ENCODE measurements around the gene AK6.

GRCh38 chr5:69312459-69313160 lies 56.7 kb downstream of the AK6 start:
- TF ChIP-seq CEBPB (IDR thresholded peaks at IDR 0.05) = no peak
- no peak for TF ChIP-seq FOXM1 (IDR thresholded peaks at IDR 0.05; ENCODE audit: borderline replicate concordance, low read depth)
